Measurements from ENCODE around the gene PRX.
A peak's percentile ranks its signal among the peaks of the same experiment; 100 is the strongest.

DNA sequence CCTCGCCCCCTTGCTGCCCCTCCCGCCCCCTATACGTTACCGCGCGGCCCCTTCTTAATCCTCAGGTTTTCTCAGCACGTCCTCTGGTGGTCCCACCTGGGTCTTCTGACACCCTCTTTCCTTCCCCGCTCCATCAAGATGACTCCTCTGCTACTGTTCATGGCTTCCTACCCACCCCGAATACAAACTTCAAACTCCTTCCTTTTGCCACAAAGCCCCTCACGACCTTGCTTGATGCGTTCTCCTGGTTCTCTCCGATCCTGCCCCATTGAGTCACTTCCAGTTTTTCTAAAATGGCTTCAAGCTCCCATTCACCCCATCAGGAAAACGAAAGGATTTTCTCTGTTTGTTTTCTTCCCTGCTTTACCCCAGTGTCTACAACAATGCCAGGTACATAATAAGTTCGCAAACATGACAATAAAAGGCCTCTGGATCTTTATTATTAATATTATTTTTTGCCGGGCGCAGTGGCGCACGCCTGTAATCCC, 31.7 kb upstream of the PRX start:
- TF ChIP-seq, protein P1, sequence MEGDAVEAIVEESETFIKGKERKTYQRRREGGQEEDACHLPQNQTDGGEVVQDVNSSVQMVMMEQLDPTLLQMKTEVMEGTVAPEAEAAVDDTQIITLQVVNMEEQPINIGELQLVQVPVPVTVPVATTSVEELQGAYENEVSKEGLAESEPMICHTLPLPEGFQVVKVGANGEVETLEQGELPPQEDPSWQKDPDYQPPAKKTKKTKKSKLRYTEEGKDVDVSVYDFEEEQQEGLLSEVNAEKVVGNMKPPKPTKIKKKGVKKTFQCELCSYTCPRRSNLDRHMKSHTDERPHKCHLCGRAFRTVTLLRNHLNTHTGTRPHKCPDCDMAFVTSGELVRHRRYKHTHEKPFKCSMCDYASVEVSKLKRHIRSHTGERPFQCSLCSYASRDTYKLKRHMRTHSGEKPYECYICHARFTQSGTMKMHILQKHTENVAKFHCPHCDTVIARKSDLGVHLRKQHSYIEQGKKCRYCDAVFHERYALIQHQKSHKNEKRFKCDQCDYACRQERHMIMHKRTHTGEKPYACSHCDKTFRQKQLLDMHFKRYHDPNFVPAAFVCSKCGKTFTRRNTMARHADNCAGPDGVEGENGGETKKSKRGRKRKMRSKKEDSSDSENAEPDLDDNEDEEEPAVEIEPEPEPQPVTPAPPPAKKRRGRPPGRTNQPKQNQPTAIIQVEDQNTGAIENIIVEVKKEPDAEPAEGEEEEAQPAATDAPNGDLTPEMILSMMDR (conservative IDR thresholded peaks at IDR 0.05; ENCODE audit: low read depth, low read length), result peak; percentile 52
- TF ChIP-seq EZH2 (IDR thresholded peaks at IDR 0.05; ENCODE audit: borderline replicate concordance, low read depth, low read length, poor library complexity, severe bottlenecking), result no peak
